ENCODE measurements around the gene IL37. TPM values are rescaled to one million over a fixed set of nuclear protein-coding genes. Genes with fewer than 3 reads are reported as not detected.

Gene IL37
- total and polyA plus RNA-seq, 2 donors (not counting 1 experiment from before 2014, with no cell fraction given): not detected

- no peak for DNase-seq (ENCODE audit: low read depth in 2 of 2)
- no peak overlapping the region for H3K27ac ChIP-seq (ENCODE audit: insufficient read depth, low read length)
- H4K20me1 ChIP-seq (ENCODE audit: control insufficient read depth, extremely low read depth, insufficient read depth, low read length): no peaks in the 10 kb centered on the region
- H3K36me3 ChIP-seq (ENCODE audit: control insufficient read depth, insufficient read depth, low read length): no peaks in the 10 kb centered on the region
- H3K4me1 ChIP-seq (ENCODE audit: control insufficient read depth, extremely low read depth, insufficient read depth, low read length): no peaks in the 10 kb centered on the region
- no peak overlapping the region for H3K9ac ChIP-seq (ENCODE audit: insufficient read depth, low read length)
- H2AFZ ChIP-seq (ENCODE audit: low read length): no peak overlapping the region
- no peak overlapping the region for H3K4me2 ChIP-seq (ENCODE audit: extremely low read depth, insufficient read depth, low read length)
- H3K4me3 ChIP-seq (replicated peaks in 1 of 4; ENCODE audit: control extremely low read depth in 1 of 4, insufficient read depth in 1 of 4, low read depth in 3 of 4, low read length in 4 of 4): no peak overlapping the region
- peaks cover 3% of the 10 kb centered on the region for H3K27me3 ChIP-seq (ENCODE audit: control insufficient read depth, insufficient read depth, low read length)
- no peaks in the 10 kb centered on the region for H3K79me2 ChIP-seq (ENCODE audit: control insufficient read depth, insufficient read depth, low read length)
- TF ChIP-seq EZH2 (IDR thresholded peaks at IDR 0.05; ENCODE audit: low read length, missing control alignments): no peak
- no peak for TF ChIP-seq CTCF (conservative IDR thresholded peaks at IDR 0.05 in 1 of 2, IDR thresholded peaks at IDR 0.05 in 1 of 2; ENCODE audit: low read depth in 1 of 2, low read length in 2 of 2)
- H3K9me3 ChIP-seq (ENCODE audit: control insufficient read depth, insufficient read depth, low read depth, low read length): no peaks in the 10 kb centered on the region
These were observed 5.8 kb downstream of the IL37 start for GRCh38 chr2:112916625-112917247.

GRCh38 chr2:112917856-112918255 is 6.9 kb downstream of the IL37 start:
- H3K9me3 ChIP-seq (ENCODE audit: control insufficient read depth, insufficient read depth, low read depth, low read length): no peaks in the 10 kb centered on the region
- no peak for TF ChIP-seq CTCF (conservative IDR thresholded peaks at IDR 0.05 in 1 of 2, IDR thresholded peaks at IDR 0.05 in 1 of 2; ENCODE audit: low read depth in 1 of 2, low read length in 2 of 2)
- no peak for TF ChIP-seq EZH2 (IDR thresholded peaks at IDR 0.05; ENCODE audit: low read length, missing control alignments)
- H3K79me2 ChIP-seq (ENCODE audit: control insufficient read depth, insufficient read depth, low read length): no peaks in the 10 kb centered on the region
- no peaks in the 10 kb centered on the region for H3K4me1 ChIP-seq (ENCODE audit: control insufficient read depth, extremely low read depth, insufficient read depth, low read length)
- no peak overlapping the region for H3K4me3 ChIP-seq (replicated peaks in 1 of 4; ENCODE audit: control extremely low read depth in 1 of 4, insufficient read depth in 1 of 4, low read depth in 3 of 4, low read length in 4 of 4)
- H3K27ac ChIP-seq (ENCODE audit: insufficient read depth, low read length): no peak overlapping the region
- H3K9ac ChIP-seq (ENCODE audit: insufficient read depth, low read length): no peak overlapping the region
- no peak for DNase-seq (ENCODE audit: low read depth in 2 of 2)
- no peak overlapping the region for H2AFZ ChIP-seq (ENCODE audit: low read length)
- H4K20me1 ChIP-seq (ENCODE audit: control insufficient read depth, extremely low read depth, insufficient read depth, low read length): no peaks in the 10 kb centered on the region
- H3K36me3 ChIP-seq (ENCODE audit: control insufficient read depth, insufficient read depth, low read length): no peaks in the 10 kb centered on the region
- no peak overlapping the region for H3K4me2 ChIP-seq (ENCODE audit: extremely low read depth, insufficient read depth, low read length)
- peaks cover 3% of the 10 kb centered on the region for H3K27me3 ChIP-seq (ENCODE audit: control insufficient read depth, insufficient read depth, low read length)

GRCh38 chr2:112918256-112918655 is 7.3 kb downstream of the IL37 start:
- H3K4me2 ChIP-seq (ENCODE audit: extremely low read depth, insufficient read depth, low read length): no peak overlapping the region
- H3K79me2 ChIP-seq (ENCODE audit: control insufficient read depth, insufficient read depth, low read length): no peaks in the 10 kb centered on the region
- H3K4me1 ChIP-seq (ENCODE audit: control insufficient read depth, extremely low read depth, insufficient read depth, low read length): no peaks in the 10 kb centered on the region
- no peak for DNase-seq (ENCODE audit: low read depth in 2 of 2)
- H4K20me1 ChIP-seq (ENCODE audit: control insufficient read depth, extremely low read depth, insufficient read depth, low read length): no peaks in the 10 kb centered on the region
- H3K9me3 ChIP-seq (ENCODE audit: control insufficient read depth, insufficient read depth, low read depth, low read length): no peaks in the 10 kb centered on the region
- H2AFZ ChIP-seq (ENCODE audit: low read length): no peak overlapping the region
- TF ChIP-seq EZH2 (IDR thresholded peaks at IDR 0.05; ENCODE audit: low read length, missing control alignments): no peak
- TF ChIP-seq CTCF (conservative IDR thresholded peaks at IDR 0.05 in 1 of 2, IDR thresholded peaks at IDR 0.05 in 1 of 2; ENCODE audit: low read depth in 1 of 2, low read length in 2 of 2): no peak
- H3K27ac ChIP-seq (ENCODE audit: insufficient read depth, low read length): no peak overlapping the region
- peaks cover 3% of the 10 kb centered on the region for H3K27me3 ChIP-seq (ENCODE audit: control insufficient read depth, insufficient read depth, low read length)
- H3K4me3 ChIP-seq (replicated peaks in 1 of 4; ENCODE audit: control extremely low read depth in 1 of 4, insufficient read depth in 1 of 4, low read depth in 3 of 4, low read length in 4 of 4): no peak overlapping the region
- no peak overlapping the region for H3K9ac ChIP-seq (ENCODE audit: insufficient read depth, low read length)
- H3K36me3 ChIP-seq (ENCODE audit: control insufficient read depth, insufficient read depth, low read length): no peaks in the 10 kb centered on the region

Measured in fibroblast of lung (primary cell).